Renal pelvis (tissue), 12 donors: ENCODE measurements around the gene GMDS. TPM values are rescaled to one million over a fixed set of nuclear protein-coding genes. Genes with fewer than 3 reads are reported as not detected.

Source experiments
- DNase-seq: peaks from one replicate; pipeline ENCODE4 v3.0.0-alpha.2; 2013
- long read RNA-seq, 16 experiments: transcript quantifications; one replicate each; lab custom pipeline, GENCODE V29; 2026
- polyA plus RNA-seq, 3 donors: library from polyadenylated mRNA; unstranded; fragments of 120-200 nt; gene quantifications; one replicate each; pipeline ENCODE4 v1.2.1, GENCODE V29; 2013; ENCODE audit not compliant: insufficient read length in 3 of 3

The GMDS gene
- polyA plus RNA-seq: 10 to 100 TPM; 66.8 to 76.2 (median 68.5) TPM
- long read RNA-seq, donor 1, transcript GMDS-202 (11 exons, 1,752 nt): minor isoform, 11 of 50 reads
- long read RNA-seq, donor 1, transcript GMDS-205 (3 exons, 567 nt): major isoform, 14 of 50 reads
- long read RNA-seq, donor 1, partial matches to known transcripts: 15 of 50 reads
- long read RNA-seq, donor 1, other reads (novel, unspliced or antisense): 5 of 50 reads
- long read RNA-seq, donor 2, transcript GMDS-205 (3 exons, 567 nt): major isoform, 15 of 27 reads
- long read RNA-seq, donor 2, transcript GMDS-202 (11 exons, 1,752 nt): minor isoform, 5 of 27 reads
- long read RNA-seq, donor 2, partial matches to known transcripts: 5 of 27 reads
- long read RNA-seq, donor 2, other reads (novel, unspliced or antisense): 0 of 27 reads
- long read RNA-seq, donor 3, transcript GMDS-202 (11 exons, 1,752 nt): minor isoform, 9 of 43 reads
- long read RNA-seq, donor 3, transcript GMDS-205 (3 exons, 567 nt): major isoform, 15 of 43 reads
- long read RNA-seq, donor 3, partial matches to known transcripts: 6 of 43 reads
- long read RNA-seq, donor 3, other reads (novel, unspliced or antisense): 5 of 43 reads
- long read RNA-seq, donor 4, transcript GMDS-202 (11 exons, 1,752 nt): minor isoform, 11 of 56 reads
- long read RNA-seq, donor 4, transcript GMDS-205 (3 exons, 567 nt): major isoform, 20 of 56 reads
- long read RNA-seq, donor 4, partial matches to known transcripts: 9 of 56 reads
- long read RNA-seq, donor 4, other reads (novel, unspliced or antisense): 10 of 56 reads
- long read RNA-seq, donor 5, transcript GMDS-205 (3 exons, 567 nt): major isoform, 9 of 24 reads
- long read RNA-seq, donor 5, partial matches to known transcripts: 7 of 24 reads
- long read RNA-seq, donor 5, other reads (novel, unspliced or antisense): 0 of 24 reads
- long read RNA-seq, donor 6, transcript GMDS-205 (3 exons, 567 nt): major isoform, 10 of 35 reads
- long read RNA-seq, donor 6, partial matches to known transcripts: 11 of 35 reads
- long read RNA-seq, donor 6, other reads (novel, unspliced or antisense): 7 of 35 reads
- long read RNA-seq, donor 7, transcript GMDS-205 (3 exons, 567 nt): major isoform, 22 of 59 reads
- long read RNA-seq, donor 7, transcript GMDS-202 (11 exons, 1,752 nt): minor isoform, 7 of 59 reads
- long read RNA-seq, donor 7, transcript GMDS-204 (3 exons, 591 nt): minor isoform, 5 of 59 reads
- long read RNA-seq, donor 7, partial matches to known transcripts: 18 of 59 reads
- long read RNA-seq, donor 7, other reads (novel, unspliced or antisense): 5 of 59 reads
- long read RNA-seq, donor 8, transcript GMDS-202 (11 exons, 1,752 nt): major isoform, 5 of 10 reads
- long read RNA-seq, donor 8, partial matches to known transcripts: 0 of 10 reads
- long read RNA-seq, donor 8, other reads (novel, unspliced or antisense): 0 of 10 reads
- long read RNA-seq, donor 9, transcript GMDS-202 (11 exons, 1,752 nt): major isoform, 16 of 49 reads
- long read RNA-seq, donor 9, transcript GMDS-205 (3 exons, 567 nt): minor isoform, 14 of 49 reads
- long read RNA-seq, donor 9, partial matches to known transcripts: 10 of 49 reads
- long read RNA-seq, donor 9, other reads (novel, unspliced or antisense): 5 of 49 reads
- long read RNA-seq, donor 10, transcript GMDS-205 (3 exons, 567 nt): major isoform, 15 of 39 reads
- long read RNA-seq, donor 10, partial matches to known transcripts: 6 of 39 reads
- long read RNA-seq, donor 10, other reads (novel, unspliced or antisense): 8 of 39 reads
- long read RNA-seq, donor 11, transcript GMDS-205 (3 exons, 567 nt): major isoform, 15 of 35 reads
- long read RNA-seq, donor 11, transcript GMDS-202 (11 exons, 1,752 nt): minor isoform, 8 of 35 reads
- long read RNA-seq, donor 11, partial matches to known transcripts: 5 of 35 reads
- long read RNA-seq, donor 11, other reads (novel, unspliced or antisense): 0 of 35 reads
- long read RNA-seq, donor 12, transcript GMDS-202 (11 exons, 1,752 nt): minor isoform, 7 of 43 reads
- long read RNA-seq, donor 12, transcript GMDS-205 (3 exons, 567 nt): major isoform, 17 of 43 reads
- long read RNA-seq, donor 12, partial matches to known transcripts: 11 of 43 reads
- long read RNA-seq, donor 12, other reads (novel, unspliced or antisense): 5 of 43 reads
- long read RNA-seq, donor 13, transcript GMDS-202 (11 exons, 1,752 nt): minor isoform, 5 of 28 reads
- long read RNA-seq, donor 13, transcript GMDS-205 (3 exons, 567 nt): major isoform, 6 of 28 reads
- long read RNA-seq, donor 13, partial matches to known transcripts: 9 of 28 reads
- long read RNA-seq, donor 13, other reads (novel, unspliced or antisense): 7 of 28 reads
- long read RNA-seq, donor 14, transcript GMDS-202 (11 exons, 1,752 nt): minor isoform, 7 of 65 reads
- long read RNA-seq, donor 14, transcript GMDS-205 (3 exons, 567 nt): major isoform, 21 of 65 reads
- long read RNA-seq, donor 14, partial matches to known transcripts: 13 of 65 reads
- long read RNA-seq, donor 14, other reads (novel, unspliced or antisense): 19 of 65 reads
- long read RNA-seq, donor 15, transcript GMDS-202 (11 exons, 1,752 nt): major isoform, 17 of 62 reads
- long read RNA-seq, donor 15, transcript GMDS-205 (3 exons, 567 nt): minor isoform, 16 of 62 reads
- long read RNA-seq, donor 15, partial matches to known transcripts: 19 of 62 reads
- long read RNA-seq, donor 15, other reads (novel, unspliced or antisense): 7 of 62 reads
- long read RNA-seq, donor 16, transcript GMDS-205 (3 exons, 567 nt): major isoform, 13 of 39 reads
- long read RNA-seq, donor 16, transcript GMDS-202 (11 exons, 1,752 nt): minor isoform, 5 of 39 reads
- long read RNA-seq, donor 16, partial matches to known transcripts: 13 of 39 reads
- long read RNA-seq, donor 16, other reads (novel, unspliced or antisense): 5 of 39 reads

- DNase-seq: peak; percentile 90
Observed at GRCh38 chr6:2245103-2245876, at the start of gene GMDS. Gene GMDS (minus strand): TSS chr6:2245605.

- no peak for DNase-seq
Observed at GRCh38 chr6:2285510-2285909, 40.1 kb upstream of the GMDS start.

- DNase-seq: no peak
Observed at GRCh38 chr6:2275892-2276242, 30.5 kb upstream of the GMDS start.

GRCh38 chr6:2274981-2275891, 29.8 kb upstream of the GMDS start:
- DNase-seq: no peak

- no peak for DNase-seq
Observed at GRCh38 chr6:2272696-2273095, 27.3 kb upstream of the GMDS start.

- no peak for DNase-seq
Observed at GRCh38 chr6:2270054-2270453, 24.6 kb upstream of the GMDS start.

GRCh38 chr6:2266841-2267240, 21.4 kb upstream of the GMDS start:
- no peak for DNase-seq

- DNase-seq: no peak
Observed at GRCh38 chr6:2266031-2266795, 20.8 kb upstream of the GMDS start.

GRCh38 chr6:2264932-2265331, 19.5 kb upstream of the GMDS start:
- no peak for DNase-seq

GRCh38 chr6:2263896-2264295, 18.5 kb upstream of the GMDS start:
- DNase-seq: no peak

GRCh38 chr6:2259574-2259973, 14.2 kb upstream of the GMDS start:
- no peak for DNase-seq

GRCh38 chr6:2259002-2259494, 13.6 kb upstream of the GMDS start:
- no peak for DNase-seq

- no peak for DNase-seq
Observed at GRCh38 chr6:2258112-2258511, 12.7 kb upstream of the GMDS start.

- no peak for DNase-seq
Observed at GRCh38 chr6:2257363-2257762, 12.0 kb upstream of the GMDS start.

GRCh38 chr6:2254747-2255146, 9.3 kb upstream of the GMDS start:
- DNase-seq: no peak

GRCh38 chr6:2249126-2249525, 3.7 kb upstream of the GMDS start:
- no peak for DNase-seq
